Measurements from ENCODE around the gene C11orf91. TPM values are rescaled to one million over a fixed set of nuclear protein-coding genes. Genes with fewer than 3 reads are reported as not detected.
"Not testable (repeated sequence)": the region's sequence is repeated elsewhere in the genome, so short reads cannot be mapped to it uniquely, and the experiment has no call there.

Gene C11orf91
- total and polyA plus RNA-seq, 7 donors, result not detected

GRCh38 chr11:33730716-33731115 lies 30.1 kb upstream of the C11orf91 start:
- Histone ChIP-seq H3K4me3 (no peak overlapping the region), H3K9me3 (no peaks in the 10 kb centered on the region), H3K4me1 (peaks cover 0 to 53% (median 45%) of the 10 kb centered on the region in 4 donors), H3K27ac (no peak overlapping the region), H3K36me3 (no peaks in the 10 kb centered on the region), H3K27me3 (no peaks in the 10 kb centered on the region)
- intact Hi-C loops (cut with DNase I), result loop anchor here (5.0 to 10.0 kb wide), 2 partner anchors 38 to 366 kb away; no protein-coding TSS in a partner anchor
- no peak for TF ChIP-seq POLR2A (IDR thresholded peaks at IDR 0.05)
- TF ChIP-seq POLR2AphosphoS5 (IDR thresholded peaks at IDR 0.05), result no peak
- TF ChIP-seq, protein P1, sequence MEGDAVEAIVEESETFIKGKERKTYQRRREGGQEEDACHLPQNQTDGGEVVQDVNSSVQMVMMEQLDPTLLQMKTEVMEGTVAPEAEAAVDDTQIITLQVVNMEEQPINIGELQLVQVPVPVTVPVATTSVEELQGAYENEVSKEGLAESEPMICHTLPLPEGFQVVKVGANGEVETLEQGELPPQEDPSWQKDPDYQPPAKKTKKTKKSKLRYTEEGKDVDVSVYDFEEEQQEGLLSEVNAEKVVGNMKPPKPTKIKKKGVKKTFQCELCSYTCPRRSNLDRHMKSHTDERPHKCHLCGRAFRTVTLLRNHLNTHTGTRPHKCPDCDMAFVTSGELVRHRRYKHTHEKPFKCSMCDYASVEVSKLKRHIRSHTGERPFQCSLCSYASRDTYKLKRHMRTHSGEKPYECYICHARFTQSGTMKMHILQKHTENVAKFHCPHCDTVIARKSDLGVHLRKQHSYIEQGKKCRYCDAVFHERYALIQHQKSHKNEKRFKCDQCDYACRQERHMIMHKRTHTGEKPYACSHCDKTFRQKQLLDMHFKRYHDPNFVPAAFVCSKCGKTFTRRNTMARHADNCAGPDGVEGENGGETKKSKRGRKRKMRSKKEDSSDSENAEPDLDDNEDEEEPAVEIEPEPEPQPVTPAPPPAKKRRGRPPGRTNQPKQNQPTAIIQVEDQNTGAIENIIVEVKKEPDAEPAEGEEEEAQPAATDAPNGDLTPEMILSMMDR (IDR thresholded peaks at IDR 0.05), result no peak
- TF ChIP-seq EP300 (IDR thresholded peaks at IDR 0.05), result no peak
- WGBS, 2 donors, result 83 to 87% methylated on average over 7 of the region's 7 CpGs
- DNase-seq, result no peak

- H3K9me3 ChIP-seq; intact Hi-C loops (cut with DNase I); H3K4me3 ChIP-seq; DNase-seq; H3K27ac ChIP-seq; H3K27me3 ChIP-seq; H3K36me3 ChIP-seq: not testable (repeated sequence)
- H3K4me1 ChIP-seq, result peaks cover 0 to 56% (median 47%) of the 10 kb centered on the region in 4 donors
- WGBS, 2 donors, result 81% methylated on average over 5 of the region's 5 CpGs
These were observed 28.5 kb upstream of the C11orf91 start for GRCh38 chr11:33729072-33729664.

DNA sequence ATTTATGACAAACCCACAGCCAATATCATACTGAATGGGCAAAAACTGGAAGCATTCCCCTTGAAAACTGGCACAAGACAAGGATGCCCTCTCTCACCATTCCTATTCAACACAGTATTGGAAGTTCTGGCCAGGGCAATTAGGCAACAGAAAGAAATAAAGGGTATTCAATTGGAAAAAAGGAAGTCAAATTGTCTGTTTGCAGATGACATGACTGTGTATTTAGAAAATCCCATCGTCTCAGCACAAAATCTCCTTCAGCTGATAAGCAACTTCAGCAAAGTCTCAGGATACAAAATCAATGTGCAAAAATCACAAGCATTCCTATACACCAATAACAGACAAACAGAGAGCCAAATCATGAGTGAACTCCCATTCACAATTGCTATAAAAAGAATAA lies 26.9 kb upstream of the C11orf91 start:
- intact Hi-C loops (cut with DNase I); H3K27me3 ChIP-seq; H3K4me3 ChIP-seq; DNase-seq; H3K27ac ChIP-seq; H3K9me3 ChIP-seq; H3K36me3 ChIP-seq: not testable (repeated sequence)
- 58 to 60% methylated on average over 1 of the region's 1 CpG for WGBS, 2 donors
- H3K4me1 ChIP-seq, result peaks cover 0 to 62% (median 51%) of the 10 kb centered on the region in 4 donors

DNA sequence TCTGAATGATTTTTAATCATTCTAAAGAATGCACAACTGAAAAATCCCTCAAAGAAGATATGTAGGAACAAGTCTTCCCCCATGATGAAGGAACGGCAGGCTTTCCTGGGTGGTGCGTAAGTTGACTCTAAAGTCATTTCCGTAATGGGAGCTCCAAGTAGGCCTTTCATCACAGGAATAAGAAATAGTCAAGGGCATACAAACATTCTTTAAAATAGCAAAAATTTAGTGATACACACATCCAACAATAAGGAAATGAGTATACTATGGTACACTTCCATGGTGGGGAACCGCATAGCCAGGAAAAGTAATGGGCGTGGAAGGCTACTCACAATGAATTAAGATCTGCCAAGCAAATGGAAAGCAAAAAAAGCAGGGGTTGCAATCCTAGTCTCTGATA lies 24.9 kb upstream of the C11orf91 start:
- Histone ChIP-seq H3K4me1 (peaks cover 0 to 64% (median 57%) of the 10 kb centered on the region in 4 donors), H3K27me3 (no peaks in the 10 kb centered on the region), H3K36me3 (peaks cover 0 to 16% (median 6%) of the 10 kb centered on the region in 4 donors), H3K9me3 (no peaks in the 10 kb centered on the region), H3K4me3 (no peak overlapping the region), H3K27ac (peak overlapping the region in 3 of 4 donors; percentile 69 to 80 (median 80))
- TF ChIP-seq POLR2AphosphoS5 (IDR thresholded peaks at IDR 0.05), result no peak
- WGBS, 2 donors, result 85 to 90% methylated on average over 5 of the region's 5 CpGs
- intact Hi-C loops (cut with DNase I), result no loop called here
- no peak for DNase-seq

DNA sequence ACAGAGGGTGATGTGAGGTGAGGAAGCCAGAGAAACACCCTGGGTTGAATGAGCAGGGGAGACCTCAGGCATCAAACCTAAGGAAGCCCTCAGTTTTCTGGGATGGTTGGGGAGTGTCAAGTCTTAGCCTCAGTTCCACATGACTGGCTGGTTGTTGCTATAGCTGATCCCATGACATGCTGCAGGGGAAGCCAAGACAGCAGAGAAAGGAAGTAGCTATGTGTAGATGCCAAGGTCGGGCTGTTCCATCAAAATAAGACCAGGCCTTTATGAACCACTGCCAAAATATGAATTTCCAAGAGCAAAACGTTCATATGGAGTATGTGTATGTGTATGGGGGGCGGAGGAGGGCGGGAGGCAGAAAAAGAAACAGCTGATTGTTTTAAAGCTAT lies 24.0 kb upstream of the C11orf91 start:
- 64 to 72% methylated on average over 4 of the region's 4 CpGs for WGBS, 2 donors
- no peak for TF ChIP-seq POLR2A (IDR thresholded peaks at IDR 0.05)
- peak in 1 of 4 donors; percentile 62 for TF ChIP-seq POLR2AphosphoS5 (IDR thresholded peaks at IDR 0.05)
- H3K27me3 ChIP-seq, result no peaks in the 10 kb centered on the region

DNA sequence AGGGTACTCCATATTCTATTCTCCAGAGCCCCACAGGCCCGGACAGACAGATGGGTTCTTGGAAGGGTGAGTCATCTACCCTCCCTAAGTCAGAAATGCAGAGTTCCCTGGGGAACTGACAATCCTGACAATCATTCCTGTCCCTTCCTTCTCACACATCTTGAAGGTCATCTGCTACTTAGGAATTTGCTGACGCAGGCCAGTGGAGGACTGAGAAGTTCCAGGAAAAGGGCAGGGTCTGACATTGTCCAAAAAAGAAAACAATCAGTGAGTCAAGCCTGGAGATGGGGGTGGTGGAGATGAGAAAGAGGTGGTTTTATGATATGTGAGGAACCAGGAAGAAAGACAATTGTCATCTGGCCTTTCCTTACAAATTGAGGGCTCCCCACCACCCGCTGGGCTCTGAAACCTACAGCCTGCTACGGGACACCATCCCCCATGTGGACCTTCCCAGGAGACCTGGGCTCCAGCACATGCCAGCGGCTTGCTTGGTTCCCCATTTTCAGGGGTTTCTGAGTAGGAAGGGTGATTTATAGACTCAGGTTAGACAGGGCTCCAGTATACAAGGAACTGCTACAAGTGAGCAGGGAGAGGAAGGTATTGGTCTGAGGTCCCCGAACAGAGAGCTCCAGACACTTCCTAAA lies 22.7 kb upstream of the C11orf91 start:
- WGBS, 2 donors, result 61 to 85% methylated on average over 6 of the region's 6 CpGs
- no peak for TF ChIP-seq POLR2A (IDR thresholded peaks at IDR 0.05)
- peak in 3 of 4 donors; percentile 30 to 75 (median 61) for TF ChIP-seq POLR2AphosphoS5 (IDR thresholded peaks at IDR 0.05)
- TF ChIP-seq EP300 (IDR thresholded peaks at IDR 0.05), result peak in 3 of 4 donors; percentile 33 to 84 (median 42)
- TF ChIP-seq, protein P1 (IDR thresholded peaks at IDR 0.05), result no peak
- Histone ChIP-seq H3K27ac (peak overlapping the region; percentile 59 to 80 (median 74)), H3K27me3 (no peaks in the 10 kb centered on the region), H3K4me3 (no peak overlapping the region), H3K36me3 (peaks cover 5 to 38% (median 11%) of the 10 kb centered on the region in 4 donors), H3K9me3 (no peaks in the 10 kb centered on the region), H3K4me1 (peaks cover 0 to 53% (median 48%) of the 10 kb centered on the region in 4 donors)
- no peak for DNase-seq
- intact Hi-C loops (cut with DNase I), result no loop called here

More for the DNA sequence above, 24.0 kb upstream of the C11orf91 start:
- peak; percentile 78 for DNase-seq
- intact Hi-C loops (cut with DNase I), result no loop called here
- H3K4me3 ChIP-seq, result no peak overlapping the region
- H3K36me3 ChIP-seq, result peaks cover under 1 to 25% (median 8%) of the 10 kb centered on the region in 4 donors
- H3K4me1 ChIP-seq, result peaks cover 0 to 56% (median 53%) of the 10 kb centered on the region in 4 donors
- peak overlapping the region; percentile 59 to 80 (median 74) for H3K27ac ChIP-seq
- no peaks in the 10 kb centered on the region for H3K9me3 ChIP-seq
